CD14-positive monocyte (primary cell): ENCODE data around the gene GRIP1. TPM values are rescaled to one million over a fixed set of nuclear protein-coding genes. Genes with fewer than 3 reads are reported as not detected.

Experiments
- DNase-seq, 3 donors: peaks; one replicate each; pipeline ENCODE4 v3.0.0-alpha.2; 2011 to 2022
- H2AFZ ChIP-seq: 2 replicates; pipeline ENCODE4 v1.6.0; 2012; ENCODE audit warnings: mild to moderate bottlenecking, low read depth, low read length, inconsistent platforms; ENCODE audit not compliant: insufficient read depth, poor library complexity, severe bottlenecking
- H3K27ac ChIP-seq, 2 donors: 1 replicate in 1 of 2; 2 replicates in 1 of 2; pipeline ENCODE4 v1.5.1; 2012 to 2013; ENCODE audit warnings: low read length in 2 of 2, control low read depth in 1 of 2, inconsistent platforms in 1 of 2, low read depth in 1 of 2, mild to moderate bottlenecking in 1 of 2
- H3K27me3 ChIP-seq, 2 donors: one replicate each; pipeline versions ENCODE4 v1.6.0 to v1.6.1; 2011 to 2013; ENCODE audit warnings: low read length in 2 of 2; ENCODE audit not compliant: control insufficient read depth in 2 of 2, insufficient read depth in 2 of 2
- H3K36me3 ChIP-seq, 2 donors: replicated peaks in 1 of 2; 1 replicate in 1 of 2; 2 replicates in 1 of 2; pipeline versions ENCODE4 v1.5.1 to v1.6.1; 2012 to 2013; ENCODE audit warnings: low read length in 2 of 2, control low read depth in 1 of 2, inconsistent platforms in 1 of 2, mild to moderate bottlenecking in 1 of 2; ENCODE audit not compliant: insufficient read depth in 2 of 2, control insufficient read depth in 1 of 2
- H3K4me1 ChIP-seq, 2 donors: 1 replicate in 1 of 2; 2 replicates in 1 of 2; pipeline versions ENCODE4 v1.5.1 to v1.6.1; 2012 to 2013; ENCODE audit warnings: low read length in 2 of 2, control low read depth in 1 of 2, inconsistent platforms in 1 of 2, mild to moderate bottlenecking in 1 of 2, moderate library complexity in 1 of 2; ENCODE audit not compliant: insufficient read depth in 2 of 2, control insufficient read depth in 1 of 2
- H3K4me2 ChIP-seq: replicated peaks from 2 replicates; pipeline ENCODE3; 2012; ENCODE audit warnings: low read length, moderate library complexity, mild to moderate bottlenecking; ENCODE audit not compliant: poor library complexity, severe bottlenecking; ENCODE audit errors: extremely low read depth
- H3K4me3 ChIP-seq, 3 experiments: fragments of 200-600 bp in 1 of 3; sonication (generic) in 1 of 3; replicated peaks in 1 of 3; 1 replicate in 2 of 3; 2 replicates in 1 of 3; pipeline ENCODE4 v1.5.1; 2011 to 2013; ENCODE audit warnings: low read length in 3 of 3, mild to moderate bottlenecking in 3 of 3, control low read depth in 2 of 3, low read depth in 2 of 3, inconsistent platforms in 1 of 3, moderate library complexity in 1 of 3
- H3K79me2 ChIP-seq: 2 replicates; pipeline ENCODE4 v1.6.0; 2012; ENCODE audit warnings: mild to moderate bottlenecking, control low read depth, inconsistent platforms, low read length, moderate library complexity; ENCODE audit not compliant: insufficient read depth
- H3K9ac ChIP-seq: 2 replicates; pipeline ENCODE4 v1.6.0; 2017; ENCODE audit warnings: low read length, mild to moderate bottlenecking; ENCODE audit not compliant: insufficient read depth, poor library complexity, severe bottlenecking
- H3K9me3 ChIP-seq, 2 donors: replicated peaks in 1 of 2; 1 replicate in 1 of 2; 2 replicates in 1 of 2; pipeline versions ENCODE4 v1.5.1 to v1.6.1; 2012 to 2013; ENCODE audit warnings: low read length in 2 of 2, control low read depth in 1 of 2; ENCODE audit not compliant: control insufficient read depth in 1 of 2, insufficient read depth in 1 of 2
- H4K20me1 ChIP-seq: 2 replicates; pipeline ENCODE4 v1.6.0; 2012; ENCODE audit warnings: mild to moderate bottlenecking, low read length, control low read depth, moderate library complexity; ENCODE audit not compliant: insufficient read depth
- H3K27ac Mint-ChIP-seq, 7 donors: one replicate each; pipeline ENCODE4 v1.8.0; 2020; ENCODE audit warnings: mild to moderate bottlenecking in 7 of 7, mixed read lengths in 7 of 7, moderate library complexity in 6 of 7, inconsistent platforms in 2 of 7
- H3K27me3 Mint-ChIP-seq, 3 donors: one replicate each; pipeline ENCODE4 v1.8.0; 2021 to 2022; ENCODE audit warnings: low read depth in 3 of 3, mild to moderate bottlenecking in 3 of 3, mixed read lengths in 3 of 3, moderate library complexity in 3 of 3, inconsistent platforms in 1 of 3
- H3K36me3 Mint-ChIP-seq, 2 donors: one replicate each; pipeline ENCODE4 v1.8.0; 2020; ENCODE audit warnings: mixed read lengths in 2 of 2, inconsistent platforms in 1 of 2, mild to moderate bottlenecking in 1 of 2
- H3K4me1 Mint-ChIP-seq: one replicate; pipeline ENCODE4 v1.8.0; 2020; ENCODE audit warnings: mild to moderate bottlenecking, mixed read lengths
- H3K4me3 Mint-ChIP-seq, 2 donors: one replicate each; pipeline ENCODE4 v1.8.0; 2020; ENCODE audit warnings: mild to moderate bottlenecking in 2 of 2, mixed read lengths in 2 of 2, moderate library complexity in 1 of 2
- H3K9me3 Mint-ChIP-seq, 7 donors: one replicate each; pipeline ENCODE4 v1.8.0; 2020 to 2022; ENCODE audit warnings: mixed read lengths in 7 of 7, mild to moderate bottlenecking in 6 of 7, moderate library complexity in 6 of 7, inconsistent platforms in 2 of 7
- WGBS: methylation state at CpG from one replicate; pipeline ENCODE4 v1.1.5; 2013; ENCODE audit warnings: missing lambda C conversion rate; ENCODE audit not compliant: insufficient coverage; 5-methylcytosine and 5-hydroxymethylcytosine counted together
- intact Hi-C, 2 donors: fragments of 100-400 bp; cut with micrococcal nuclease; formaldehyde crosslinking; loops; one replicate each; pipeline versions ENCODE4 v1.15.0 to v1.15.1; 2023
- polyA plus RNA-seq, 3 donors: library from polyadenylated mRNA; depleted of rRNA in 1 of 3; unstranded in 2 of 3; stranded (reverse) in 1 of 3; fragments of 300-500 nt in 2 of 3; fragments of >200 nt in 1 of 3; fragmentation: Illumina TruSeq in 2 of 3; gene quantifications; 1 replicate in 2 of 3; 2 replicates in 1 of 3; pipeline ENCODE4 v1.2.3, GENCODE V29; 2012 to 2021
- TF ChIP-seq, protein P1 (sequence below): fragments of 200-600 bp; IDR thresholded peaks from one replicate; pipeline ENCODE4 v1.8.0; 2022; ENCODE audit warnings: antibody characterized with exemption, mild to moderate bottlenecking

Gene GRIP1
- polyA plus RNA-seq, 3 donors = 0.21 TPM; not detected in 2

DNA sequence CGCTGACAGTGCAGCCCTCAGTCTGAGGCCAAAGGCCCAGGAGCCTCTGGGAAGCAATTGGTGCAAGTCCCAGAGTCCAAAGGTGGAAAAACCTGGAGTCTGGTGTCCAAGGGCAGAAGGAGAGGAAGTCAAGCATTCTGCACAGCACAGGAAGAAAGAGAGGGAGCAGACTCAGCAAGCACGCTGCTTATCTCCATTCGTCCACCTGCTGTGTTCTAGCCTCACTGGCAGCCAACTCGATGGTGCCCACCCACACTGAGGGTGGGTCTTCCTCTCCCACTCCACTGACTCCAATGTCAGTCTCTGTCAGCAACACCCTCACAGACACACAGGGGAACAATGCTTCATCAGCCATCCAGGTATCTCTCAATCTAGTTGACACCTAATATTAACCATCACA lies 337.8 kb downstream of the GRIP1 start:
- H3K4me3 Mint-ChIP-seq = no peak overlapping the region

DNA sequence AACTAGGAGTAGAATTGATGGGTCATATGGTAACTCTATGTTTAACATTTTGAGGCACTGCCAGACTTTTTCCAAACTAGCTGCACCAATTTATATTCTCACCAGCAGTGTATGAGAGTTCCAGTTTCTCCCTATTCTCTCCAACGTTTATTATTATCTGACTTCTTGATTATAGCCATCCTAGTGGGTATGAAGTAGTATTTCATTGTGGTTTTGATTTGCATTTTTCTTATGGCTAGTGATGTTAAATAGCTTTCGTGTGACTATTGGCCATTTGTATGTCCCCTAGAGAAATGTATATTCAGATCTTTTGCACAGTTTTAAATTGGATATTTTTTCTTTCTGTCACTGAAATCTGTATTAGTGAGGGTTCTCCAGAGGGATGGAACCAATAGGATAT lies 338.7 kb downstream of the GRIP1 start:
- Histone ChIP-seq H3K27ac (no peak overlapping the region), H3K9ac (no peak overlapping the region), H3K9me3 (peaks cover 9 to 10% of the 10 kb centered on the region in 2 donors), H3K4me3 (no peak overlapping the region), H3K79me2 (peaks cover 6% of the 10 kb centered on the region), H3K4me1 (no peaks in the 10 kb centered on the region), H3K27me3 (no peaks in the 10 kb centered on the region), H3K4me2 (no peak overlapping the region), H3K36me3 (peaks cover 34 to 89% of the 10 kb centered on the region in 2 donors), H2AFZ (no peak overlapping the region), H4K20me1 (no peaks in the 10 kb centered on the region)
- WGBS = 100% methylated on average over 1 of the region's 2 CpGs
- H3K4me3 Mint-ChIP-seq = no peak overlapping the region
- no peaks in the 10 kb centered on the region for H3K4me1 Mint-ChIP-seq
- intact Hi-C loops = no loop called here
- no peak for DNase-seq
- H3K9me3 Mint-ChIP-seq = peaks cover 9 to 31% (median 17%) of the 10 kb centered on the region in 7 donors
- H3K27me3 Mint-ChIP-seq = no peaks in the 10 kb centered on the region
- TF ChIP-seq, protein P1, sequence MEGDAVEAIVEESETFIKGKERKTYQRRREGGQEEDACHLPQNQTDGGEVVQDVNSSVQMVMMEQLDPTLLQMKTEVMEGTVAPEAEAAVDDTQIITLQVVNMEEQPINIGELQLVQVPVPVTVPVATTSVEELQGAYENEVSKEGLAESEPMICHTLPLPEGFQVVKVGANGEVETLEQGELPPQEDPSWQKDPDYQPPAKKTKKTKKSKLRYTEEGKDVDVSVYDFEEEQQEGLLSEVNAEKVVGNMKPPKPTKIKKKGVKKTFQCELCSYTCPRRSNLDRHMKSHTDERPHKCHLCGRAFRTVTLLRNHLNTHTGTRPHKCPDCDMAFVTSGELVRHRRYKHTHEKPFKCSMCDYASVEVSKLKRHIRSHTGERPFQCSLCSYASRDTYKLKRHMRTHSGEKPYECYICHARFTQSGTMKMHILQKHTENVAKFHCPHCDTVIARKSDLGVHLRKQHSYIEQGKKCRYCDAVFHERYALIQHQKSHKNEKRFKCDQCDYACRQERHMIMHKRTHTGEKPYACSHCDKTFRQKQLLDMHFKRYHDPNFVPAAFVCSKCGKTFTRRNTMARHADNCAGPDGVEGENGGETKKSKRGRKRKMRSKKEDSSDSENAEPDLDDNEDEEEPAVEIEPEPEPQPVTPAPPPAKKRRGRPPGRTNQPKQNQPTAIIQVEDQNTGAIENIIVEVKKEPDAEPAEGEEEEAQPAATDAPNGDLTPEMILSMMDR = no peak
- H3K27ac Mint-ChIP-seq = no peak overlapping the region
- peaks cover 58 to 75% of the 10 kb centered on the region in 2 donors for H3K36me3 Mint-ChIP-seq

More for the DNA sequence above, 337.8 kb downstream of the GRIP1 start:
- Histone ChIP-seq H3K79me2 (peaks cover 5% of the 10 kb centered on the region), H3K4me3 (no peak overlapping the region), H3K9ac (no peak overlapping the region), H3K9me3 (peaks cover 9 to 10% of the 10 kb centered on the region in 2 donors), H2AFZ (no peak overlapping the region), H3K4me1 (no peaks in the 10 kb centered on the region), H3K27ac (no peak overlapping the region), H4K20me1 (no peaks in the 10 kb centered on the region), H3K27me3 (no peaks in the 10 kb centered on the region), H3K36me3 (peaks cover 38 to 90% of the 10 kb centered on the region in 2 donors), H3K4me2 (no peak overlapping the region)
- intact Hi-C loops = no loop called here
- Mint-ChIP-seq H3K36me3 (peaks cover 66 to 85% of the 10 kb centered on the region in 2 donors), H3K9me3 (peaks cover 9 to 31% (median 17%) of the 10 kb centered on the region in 7 donors), H3K27me3 (no peaks in the 10 kb centered on the region), H3K4me1 (no peaks in the 10 kb centered on the region), H3K27ac (peak overlapping the region in 1 of 7 donors; percentile 66)
- no peak for DNase-seq
- TF ChIP-seq, protein P1 = no peak
- WGBS = 97% methylated on average over 3 of the region's 4 CpGs
